VCaP (cell line): ENCODE measurements around the gene CENPK.
"Not testable (repeated sequence)": the region's sequence is repeated elsewhere in the genome, so short reads cannot be mapped to it uniquely, and the experiment has no call there.

Experiments used
- H3K27ac ChIP-seq: fragments of 450-650 bp; 2 replicates; pipeline ENCODE4 v1.5.1; 2017
- TF ChIP-seq, protein P1 (sequence below): fragments of 450-650 bp; conservative IDR thresholded peaks from 2 replicates; pipeline ENCODE4 v1.5.1; 2017; ENCODE audit warnings: mild to moderate bottlenecking, moderate library complexity

The CENPK gene

DNA sequence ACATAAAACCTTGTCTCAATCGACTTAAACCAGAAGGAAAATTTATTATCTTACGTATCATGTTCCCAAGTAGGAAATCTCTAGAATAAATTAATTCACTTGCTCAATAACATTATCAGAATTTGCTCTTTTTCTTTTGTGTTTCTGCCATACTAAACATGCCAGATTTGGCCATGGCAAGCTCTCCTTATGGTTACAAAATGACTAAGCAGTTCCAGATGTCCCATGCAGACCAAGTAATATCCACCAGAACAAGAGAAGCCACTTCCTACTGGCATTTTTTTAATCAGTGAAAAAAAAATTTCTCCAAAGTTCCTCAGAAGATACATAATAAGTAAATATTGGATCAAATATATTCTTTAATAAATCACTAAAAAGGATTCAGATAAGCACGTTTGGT, 56.0 kb downstream of the CENPK start:
- TF ChIP-seq, protein P1, sequence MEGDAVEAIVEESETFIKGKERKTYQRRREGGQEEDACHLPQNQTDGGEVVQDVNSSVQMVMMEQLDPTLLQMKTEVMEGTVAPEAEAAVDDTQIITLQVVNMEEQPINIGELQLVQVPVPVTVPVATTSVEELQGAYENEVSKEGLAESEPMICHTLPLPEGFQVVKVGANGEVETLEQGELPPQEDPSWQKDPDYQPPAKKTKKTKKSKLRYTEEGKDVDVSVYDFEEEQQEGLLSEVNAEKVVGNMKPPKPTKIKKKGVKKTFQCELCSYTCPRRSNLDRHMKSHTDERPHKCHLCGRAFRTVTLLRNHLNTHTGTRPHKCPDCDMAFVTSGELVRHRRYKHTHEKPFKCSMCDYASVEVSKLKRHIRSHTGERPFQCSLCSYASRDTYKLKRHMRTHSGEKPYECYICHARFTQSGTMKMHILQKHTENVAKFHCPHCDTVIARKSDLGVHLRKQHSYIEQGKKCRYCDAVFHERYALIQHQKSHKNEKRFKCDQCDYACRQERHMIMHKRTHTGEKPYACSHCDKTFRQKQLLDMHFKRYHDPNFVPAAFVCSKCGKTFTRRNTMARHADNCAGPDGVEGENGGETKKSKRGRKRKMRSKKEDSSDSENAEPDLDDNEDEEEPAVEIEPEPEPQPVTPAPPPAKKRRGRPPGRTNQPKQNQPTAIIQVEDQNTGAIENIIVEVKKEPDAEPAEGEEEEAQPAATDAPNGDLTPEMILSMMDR = no peak
- H3K27ac ChIP-seq = no peak overlapping the region

DNA sequence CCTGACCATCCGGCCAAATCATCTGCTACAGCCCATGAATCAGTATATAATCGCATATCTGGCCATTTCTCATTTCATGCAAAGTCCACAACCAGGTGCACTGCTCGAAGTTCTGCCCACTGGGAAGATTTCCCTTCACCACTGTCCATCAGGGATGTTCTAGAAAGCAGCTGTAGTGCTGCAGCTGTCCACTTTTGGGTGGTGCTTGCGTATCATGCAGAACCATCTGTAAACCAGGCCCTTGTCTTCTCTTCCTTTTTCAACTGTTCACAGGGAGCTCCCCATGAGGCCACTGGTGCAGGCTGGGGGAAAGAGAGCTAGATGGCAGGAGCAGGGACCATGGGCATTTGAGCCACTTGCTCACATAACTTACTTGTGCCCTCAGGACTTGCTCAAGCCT, 73.8 kb downstream of the CENPK start:
- H3K27ac ChIP-seq = no peak overlapping the region
- TF ChIP-seq, protein P1 = no peak

DNA sequence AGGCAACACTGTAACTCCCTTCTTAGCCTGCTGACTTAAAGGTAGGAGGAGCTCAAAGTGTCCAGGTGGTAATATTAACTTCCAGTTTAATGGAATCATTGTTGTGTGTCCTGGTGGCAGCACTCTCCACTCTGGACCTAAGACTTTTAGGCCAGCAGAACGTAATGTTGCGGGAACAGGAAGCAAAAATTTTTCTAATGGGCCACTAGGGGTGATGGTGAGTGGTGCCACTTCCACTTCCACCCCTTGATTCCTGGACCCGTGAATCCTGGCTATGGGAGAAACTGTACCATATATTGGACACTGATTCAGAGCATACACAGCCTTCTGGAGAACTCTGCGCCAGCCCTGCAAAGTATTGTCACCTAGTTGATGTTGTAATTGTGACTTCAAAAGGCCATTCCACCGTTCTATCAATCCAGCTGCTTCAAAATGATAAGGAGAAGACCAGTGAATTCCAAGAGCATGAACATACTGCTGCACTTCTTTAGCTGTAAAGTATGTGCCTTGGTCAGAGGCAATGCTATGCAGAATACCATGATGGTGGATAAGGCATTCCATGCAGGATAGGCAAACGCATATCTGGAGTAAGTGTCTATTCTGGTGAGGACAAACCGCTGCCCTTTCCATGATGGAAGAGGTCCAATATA, 74.8 kb downstream of the CENPK start:
- not testable (repeated sequence) for H3K27ac ChIP-seq

DNA sequence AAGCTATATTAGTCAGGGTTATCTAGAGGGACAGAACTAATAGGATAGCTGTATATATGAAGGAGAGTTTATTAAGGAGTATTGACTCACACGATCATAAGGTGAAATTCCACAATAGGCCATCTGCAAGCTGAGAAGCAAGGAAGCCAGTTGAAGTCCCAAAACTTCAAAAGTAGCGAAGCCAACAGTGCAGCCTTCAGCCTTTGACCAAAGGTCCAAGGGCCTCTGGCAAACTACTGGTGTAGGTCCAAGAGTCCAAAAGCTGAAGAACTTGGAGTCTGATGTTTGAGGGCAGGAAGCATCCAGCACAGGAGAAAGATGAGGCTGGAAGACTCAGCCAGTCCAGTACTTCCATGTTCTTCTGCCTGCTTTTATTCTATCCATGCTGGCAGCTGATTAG, 76.2 kb downstream of the CENPK start:
- not testable (repeated sequence) for H3K27ac ChIP-seq

DNA sequence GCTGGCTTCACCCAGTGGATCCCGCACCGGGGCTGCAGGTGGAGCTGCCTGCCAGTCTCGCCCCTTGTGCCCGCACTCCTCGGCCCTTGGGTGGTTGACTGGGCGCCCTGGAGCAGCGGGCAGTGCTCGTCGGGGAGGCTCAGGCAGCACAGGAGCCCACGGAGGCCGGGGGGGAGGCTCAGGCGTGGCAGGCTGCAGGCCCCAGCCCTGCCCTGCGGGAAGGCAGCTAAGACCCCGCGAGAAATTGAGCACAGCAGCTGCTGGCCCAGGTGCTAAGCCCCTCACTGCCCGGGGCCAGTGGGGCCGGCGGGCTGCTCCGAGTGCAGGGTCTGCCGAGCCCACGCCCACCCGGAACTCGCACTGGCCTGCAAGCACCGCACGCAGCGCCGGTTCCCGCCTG, 77.6 kb downstream of the CENPK start:
- no peak overlapping the region for H3K27ac ChIP-seq
- TF ChIP-seq, protein P1 = no peak

DNA sequence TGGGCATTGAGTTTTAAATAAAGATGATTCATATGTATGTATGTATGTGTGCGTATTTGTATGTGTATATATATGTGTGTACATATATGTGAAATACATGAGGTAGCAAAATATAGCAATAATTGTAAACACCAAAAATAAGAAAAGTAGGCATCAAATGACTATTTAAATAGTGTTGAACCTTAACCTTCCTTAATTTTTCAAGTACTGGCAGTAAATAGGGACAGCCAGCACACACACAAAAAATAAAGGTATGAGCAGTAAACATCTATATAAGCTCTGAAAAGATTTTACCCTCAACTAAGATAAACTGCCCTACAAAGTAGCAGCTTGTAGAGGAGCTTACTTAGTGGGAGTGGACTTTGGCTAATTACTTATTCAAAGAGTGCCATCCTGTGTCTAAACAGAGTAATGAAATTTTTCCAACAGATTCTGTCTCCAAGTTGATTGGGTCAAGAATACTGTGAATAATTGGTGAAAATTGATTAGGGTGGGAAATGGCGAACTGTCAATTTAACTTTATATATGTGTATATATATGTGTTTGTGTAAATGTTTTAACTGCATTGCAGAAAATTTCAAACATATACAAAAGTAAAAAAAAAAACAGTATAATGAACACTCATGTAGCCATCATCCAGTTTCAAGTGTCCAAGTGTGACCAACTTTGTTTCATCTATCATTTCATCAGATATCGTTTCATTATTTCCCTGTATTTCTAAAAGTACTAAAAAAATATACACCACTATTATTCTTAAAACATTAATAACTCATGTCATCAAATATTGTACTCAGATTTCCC, 79.2 kb downstream of the CENPK start:
- no peak overlapping the region for H3K27ac ChIP-seq
- TF ChIP-seq, protein P1 = peak; percentile 65

DNA sequence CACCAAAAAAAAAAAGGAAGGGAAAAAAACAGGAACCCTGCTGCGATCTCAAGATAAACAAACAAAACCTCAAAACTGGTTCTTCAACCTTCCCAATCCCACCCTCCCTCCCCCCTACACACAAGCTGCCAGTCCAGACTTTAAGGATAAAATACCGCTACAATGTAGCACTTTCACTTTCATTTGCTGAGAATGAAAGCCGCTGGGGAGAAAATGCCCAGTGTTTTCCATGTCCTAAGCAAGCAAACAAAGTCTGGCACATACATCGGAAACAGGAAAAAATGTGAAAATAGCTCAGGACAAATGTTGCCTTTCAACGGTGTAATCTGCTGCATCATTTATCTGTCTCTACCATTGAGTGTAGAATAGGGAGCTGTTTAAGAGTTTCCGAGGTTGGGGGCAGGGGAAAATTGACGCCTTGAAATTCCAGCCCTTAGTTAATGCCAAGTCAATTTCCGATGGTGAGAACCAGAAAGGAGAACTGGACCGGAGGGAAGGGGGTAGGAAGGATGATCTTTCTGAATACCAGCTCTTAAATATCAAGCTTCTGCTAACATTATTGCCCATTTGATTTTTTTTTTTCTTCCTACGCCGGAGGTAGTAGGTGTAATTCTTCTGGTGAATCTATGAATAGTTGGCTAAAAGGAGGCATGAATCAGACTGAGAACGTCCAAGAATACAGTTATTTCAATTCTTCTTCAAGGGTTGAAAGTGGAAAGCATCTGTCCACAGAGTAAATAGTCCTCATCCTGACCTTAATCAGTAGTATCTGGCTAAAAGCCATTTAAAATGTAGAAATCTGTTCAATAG, 80.0 kb downstream of the CENPK start:
- TF ChIP-seq, protein P1 = no peak
- peak overlapping the region; percentile 25; the same call in 1 of the 2 replicates for H3K27ac ChIP-seq

DNA sequence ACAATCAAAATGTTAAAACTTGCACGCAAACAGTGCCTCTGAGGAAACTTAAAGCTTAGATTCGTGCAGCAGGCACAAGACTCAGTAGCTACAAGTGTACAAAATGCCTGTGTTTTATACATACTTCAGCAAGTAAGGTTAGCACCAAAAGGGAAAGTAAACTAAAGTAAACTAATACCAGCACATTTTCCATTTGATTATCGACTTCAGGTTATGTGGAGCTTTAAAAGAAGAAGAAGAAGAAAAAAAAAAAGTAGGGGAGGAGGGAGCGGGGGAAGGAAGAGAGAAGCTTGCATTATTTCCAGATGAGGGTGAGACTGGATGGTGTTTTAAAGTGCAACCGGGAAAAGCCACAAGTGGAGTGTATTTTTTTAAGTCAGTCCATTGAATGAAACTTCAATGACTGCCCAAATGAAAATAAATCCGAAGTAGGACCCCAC, 80.7 kb downstream of the CENPK start:
- H3K27ac ChIP-seq = peak overlapping the region; percentile 25; the same call in 1 of the 2 replicates
- TF ChIP-seq, protein P1 = no peak
